PC-3 (cell line): Measurements from ENCODE around the gene LUZP1. TPM values are rescaled to one million over a fixed set of nuclear protein-coding genes. Genes with fewer than 3 reads are reported as not detected.
"Not testable (repeated sequence)": the region's sequence is repeated elsewhere in the genome, so short reads cannot be mapped to it uniquely, and the experiment has no call there.

Experiments used
- ATAC-seq: fragments of 200-7000 bp; cut with Tn5 transposase; 2 replicates; pipeline ENCODE4 v1.9.1; 2020; ENCODE audit warnings: mild to moderate bottlenecking, moderate library complexity
- BruUV-seq: library from RNA; stranded (reverse); fragments of 400-500 nt; replicated peaks from 2 replicates; lab custom pipeline; 2021; lab: Mats Ljungman, UMichigan
- CTCF ChIA-PET: fragments of 300-600 bp; sonication (Branson Sonifier 250); formaldehyde crosslinking; loops from one replicate; lab custom pipeline; 2022; ENCODE audit warnings: antibody characterized with exemption; lab: Charles Lee
- POLR2A ChIA-PET: fragments of 300-600 bp; sonication (Branson Sonifier 250); formaldehyde crosslinking; loops from one replicate; lab custom pipeline; 2022; ENCODE audit warnings: antibody characterized with exemption; ENCODE audit not compliant: unreplicated experiment; lab: Charles Lee
- DNase-seq: peaks from one replicate; pipeline ENCODE4 v3.0.0-alpha.2; 2015
- H2AFZ ChIP-seq: fragments of 300-600 bp; sonication (generic); 2 replicates; pipeline ENCODE4 v1.6.0; 2016; ENCODE audit warnings: antibody characterized with exemption, low read length
- H3F3A ChIP-seq: fragments of 300-600 bp; sonication (generic); one replicate; pipeline ENCODE4 v1.6.0; 2017; ENCODE audit warnings: antibody characterized with exemption, low read length, control low read depth, mild to moderate bottlenecking; ENCODE audit not compliant: unreplicated experiment
- H3K27ac ChIP-seq: fragments of 300-600 bp; sonication (generic); 2 replicates; pipeline ENCODE4 v1.5.1; 2016; ENCODE audit warnings: mild to moderate bottlenecking, low read length
- H3K27me3 ChIP-seq: fragments of 300-600 bp; sonication (generic); 2 replicates; pipeline ENCODE4 v1.6.1; 2016; ENCODE audit warnings: low read length, mixed read lengths
- H3K36me3 ChIP-seq: fragments of 300-600 bp; sonication (generic); 2 replicates; pipeline ENCODE4 v1.6.1; 2016; ENCODE audit warnings: low read depth, mixed run types, low read length, mixed read lengths
- H3K4me1 ChIP-seq: fragments of 300-600 bp; sonication (generic); 2 replicates; pipeline ENCODE4 v1.5.1; 2016; ENCODE audit warnings: low read length; ENCODE audit not compliant: insufficient read depth
- H3K4me2 ChIP-seq: fragments of 300-600 bp; sonication (generic); 2 replicates; pipeline ENCODE4 v1.6.0; 2016; ENCODE audit warnings: low read length
- H3K4me3 ChIP-seq: fragments of 300-600 bp; sonication (generic); 2 replicates; pipeline ENCODE4 v1.5.1; 2016; ENCODE audit warnings: mild to moderate bottlenecking, low read length, mixed read lengths
- H3K79me2 ChIP-seq: fragments of 300-600 bp; sonication (generic); 2 replicates; pipeline ENCODE4 v1.6.1; 2017; ENCODE audit warnings: low read length, mixed read lengths
- H3K9ac ChIP-seq: fragments of 300-600 bp; sonication (generic); 2 replicates; pipeline ENCODE4 v1.6.0; 2016; ENCODE audit warnings: mild to moderate bottlenecking, low read length
- H3K9me2 ChIP-seq: fragments of 300-600 bp; sonication (generic); replicated peaks from 2 replicates; pipeline ENCODE4 v1.6.1; 2016; ENCODE audit warnings: mixed run types, low read length, mixed read lengths
- H3K9me3 ChIP-seq: fragments of 300-600 bp; sonication (generic); 2 replicates; pipeline ENCODE4 v1.6.1; 2016; ENCODE audit warnings: low read length, mixed read lengths
- H4K20me1 ChIP-seq: fragments of 300-600 bp; sonication (generic); 2 replicates; pipeline ENCODE4 v1.6.1; 2016; ENCODE audit warnings: low read length, mixed read lengths
- EZH2 ChIP-seq: fragments of 300-600 bp; sonication (generic); IDR thresholded peaks from one replicate; pipeline ENCODE4 v1.6.1; 2017; ENCODE audit warnings: antibody characterized with exemption, mild to moderate bottlenecking, low read length; ENCODE audit not compliant: unreplicated experiment
- EZH2phosphoT487 ChIP-seq: fragments of 300-600 bp; sonication (generic); IDR thresholded peaks from 2 replicates; pipeline ENCODE4 v1.6.1; 2018; ENCODE audit warnings: mild to moderate bottlenecking, antibody characterized with exemption, low read length, borderline replicate concordance
- intact Hi-C: fragments of 100-400 bp; cut with micrococcal nuclease; formaldehyde crosslinking; loops from 2 replicates; pipeline ENCODE4 v1.9.0; 2023
- total RNA-seq: library from RNA; depleted of rRNA; stranded (reverse); fragments of >200 nt; gene quantifications from 2 replicates; pipeline ENCODE4 v1.2.3, GENCODE V29; 2014
- TF ChIP-seq, protein P1 (sequence below): fragments of 300-600 bp; sonication (generic); conservative IDR thresholded peaks from 2 replicates; pipeline ENCODE4 v1.5.1; 2017; ENCODE audit warnings: antibody characterized with exemption, low read depth, mild to moderate bottlenecking, low read length

Gene LUZP1
- total RNA-seq, 1 experiment from 2014 or later: 17.8 TPM

DNA sequence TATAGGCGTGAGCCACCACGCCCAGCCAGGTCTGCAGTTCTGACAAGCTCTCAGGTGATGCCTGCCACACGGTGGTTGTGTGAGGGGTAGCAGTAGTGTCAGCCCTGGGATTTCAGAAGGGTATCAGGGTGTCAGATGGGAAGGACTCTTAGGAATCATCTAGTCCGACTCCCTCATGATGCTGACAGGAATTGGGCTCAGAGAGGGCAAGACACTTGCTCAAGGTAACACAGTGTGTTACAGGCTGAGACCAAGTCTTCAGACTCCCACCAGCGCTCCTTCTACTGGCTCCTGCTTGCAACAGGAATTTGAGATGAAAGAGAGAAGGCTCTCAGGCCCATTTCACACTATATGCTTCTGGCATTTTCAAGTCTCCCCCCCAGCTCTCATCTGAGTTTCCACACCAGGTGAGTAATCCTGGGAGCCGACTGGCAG is 41.7 kb upstream of the LUZP1 start:
- H3K27me3 ChIP-seq: no peaks in the 10 kb centered on the region
- no peaks in the 10 kb centered on the region for H3K9me3 ChIP-seq
- CTCF ChIA-PET: no interaction called here
- H3K4me3 ChIP-seq: no peak overlapping the region
- H3K79me2 ChIP-seq: no peaks in the 10 kb centered on the region
- intact Hi-C loops: no loop called here
- H3K36me3 ChIP-seq: no peaks in the 10 kb centered on the region
- H4K20me1 ChIP-seq: no peaks in the 10 kb centered on the region
- H3K27ac ChIP-seq: no peak overlapping the region
- peaks cover 23% of the 10 kb centered on the region for H3K4me1 ChIP-seq
- no peak overlapping the region for H3K4me2 ChIP-seq
- no TSS peak for BruUV-seq
- H3K9me2 ChIP-seq: no peaks in the 10 kb centered on the region
- ATAC-seq (peak; percentile 66), DNase-seq (peak; percentile 52)
- H3F3A ChIP-seq: no peaks in the 10 kb centered on the region
- POLR2A ChIA-PET: no interaction called here
- no peak overlapping the region for H2AFZ ChIP-seq
- no peak for TF ChIP-seq EZH2
- TF ChIP-seq, protein P1, sequence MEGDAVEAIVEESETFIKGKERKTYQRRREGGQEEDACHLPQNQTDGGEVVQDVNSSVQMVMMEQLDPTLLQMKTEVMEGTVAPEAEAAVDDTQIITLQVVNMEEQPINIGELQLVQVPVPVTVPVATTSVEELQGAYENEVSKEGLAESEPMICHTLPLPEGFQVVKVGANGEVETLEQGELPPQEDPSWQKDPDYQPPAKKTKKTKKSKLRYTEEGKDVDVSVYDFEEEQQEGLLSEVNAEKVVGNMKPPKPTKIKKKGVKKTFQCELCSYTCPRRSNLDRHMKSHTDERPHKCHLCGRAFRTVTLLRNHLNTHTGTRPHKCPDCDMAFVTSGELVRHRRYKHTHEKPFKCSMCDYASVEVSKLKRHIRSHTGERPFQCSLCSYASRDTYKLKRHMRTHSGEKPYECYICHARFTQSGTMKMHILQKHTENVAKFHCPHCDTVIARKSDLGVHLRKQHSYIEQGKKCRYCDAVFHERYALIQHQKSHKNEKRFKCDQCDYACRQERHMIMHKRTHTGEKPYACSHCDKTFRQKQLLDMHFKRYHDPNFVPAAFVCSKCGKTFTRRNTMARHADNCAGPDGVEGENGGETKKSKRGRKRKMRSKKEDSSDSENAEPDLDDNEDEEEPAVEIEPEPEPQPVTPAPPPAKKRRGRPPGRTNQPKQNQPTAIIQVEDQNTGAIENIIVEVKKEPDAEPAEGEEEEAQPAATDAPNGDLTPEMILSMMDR: peak; percentile 58; the same call in 1 of the 2 replicates
- TF ChIP-seq EZH2phosphoT487: no peak
- H3K9ac ChIP-seq: no peak overlapping the region

DNA sequence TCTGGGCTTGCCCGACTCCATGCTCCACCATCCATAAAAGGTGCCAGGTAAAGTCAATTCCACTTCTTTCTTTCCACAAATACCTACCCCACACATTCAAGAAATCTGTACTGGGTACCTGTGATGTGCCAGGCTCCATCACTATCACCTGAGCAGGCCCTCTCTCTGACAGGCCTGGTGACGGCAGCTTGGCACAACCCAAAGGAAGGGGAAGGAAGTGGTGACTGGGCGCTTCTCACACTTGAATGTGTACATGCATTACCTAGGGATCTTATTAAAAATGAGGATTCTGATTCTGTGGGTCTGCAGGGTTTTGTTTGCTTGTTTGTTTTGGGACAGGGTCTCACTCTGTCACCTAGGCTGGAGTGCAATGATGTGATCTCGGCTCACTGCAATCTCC is 41.1 kb upstream of the LUZP1 start:
- H2AFZ ChIP-seq: no peak overlapping the region
- no peaks in the 10 kb centered on the region for H4K20me1 ChIP-seq
- no peaks in the 10 kb centered on the region for H3K9me2 ChIP-seq
- no peak overlapping the region for H3K4me3 ChIP-seq
- H3F3A ChIP-seq: no peaks in the 10 kb centered on the region
- ChIA-PET POLR2A (no interaction called here), CTCF (no interaction called here)
- DNase-seq (no peak), ATAC-seq (no peak)
- no peaks in the 10 kb centered on the region for H3K9me3 ChIP-seq
- no peaks in the 10 kb centered on the region for H3K79me2 ChIP-seq
- no peak overlapping the region for H3K27ac ChIP-seq
- no peaks in the 10 kb centered on the region for H3K36me3 ChIP-seq
- TF ChIP-seq EZH2phosphoT487 (no peak), EZH2 (no peak)
- TF ChIP-seq, protein P1: no peak
- no peak overlapping the region for H3K4me2 ChIP-seq
- H3K9ac ChIP-seq: no peak overlapping the region
- intact Hi-C loops: no loop called here
- no peaks in the 10 kb centered on the region for H3K27me3 ChIP-seq
- BruUV-seq: no TSS peak
- peaks cover 22% of the 10 kb centered on the region for H3K4me1 ChIP-seq

DNA sequence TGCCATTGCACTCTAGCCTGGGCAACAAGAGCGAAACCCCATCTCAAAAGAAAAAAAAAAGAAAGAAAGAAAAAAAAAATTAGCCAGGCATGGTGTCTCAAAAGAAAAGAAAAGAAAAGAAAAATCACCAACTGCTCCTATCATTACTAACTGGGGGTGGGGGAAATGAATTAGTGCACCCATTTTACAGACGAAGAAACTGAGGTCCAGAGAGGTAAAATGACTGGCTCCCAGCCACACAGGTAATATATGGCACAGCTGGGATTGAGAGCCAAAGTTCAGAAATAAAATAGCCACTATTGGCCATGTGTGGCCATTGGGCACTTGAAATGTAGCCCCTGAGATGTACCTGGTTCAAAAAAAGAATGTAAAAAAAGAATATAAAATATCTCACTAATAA is 39.9 kb upstream of the LUZP1 start:
- H4K20me1 ChIP-seq: no peaks in the 10 kb centered on the region
- H3K4me2 ChIP-seq: no peak overlapping the region
- no peaks in the 10 kb centered on the region for H3K36me3 ChIP-seq
- H3F3A ChIP-seq: no peaks in the 10 kb centered on the region
- TF ChIP-seq, protein P1: no peak
- no peak for TF ChIP-seq EZH2
- TF ChIP-seq EZH2phosphoT487: no peak
- ChIA-PET POLR2A (no interaction called here), CTCF (no interaction called here)
- ATAC-seq (no peak), DNase-seq (no peak)
- H3K9me3 ChIP-seq: no peaks in the 10 kb centered on the region
- H3K4me1 ChIP-seq: peaks cover 18% of the 10 kb centered on the region
- H3K4me3 ChIP-seq: no peak overlapping the region
- H3K79me2 ChIP-seq: no peaks in the 10 kb centered on the region
- no peak overlapping the region for H3K27ac ChIP-seq
- intact Hi-C loops: no loop called here
- H3K9ac ChIP-seq: no peak overlapping the region
- no TSS peak for BruUV-seq
- H3K9me2 ChIP-seq: no peaks in the 10 kb centered on the region
- H3K27me3 ChIP-seq: no peaks in the 10 kb centered on the region
- H2AFZ ChIP-seq: no peak overlapping the region

DNA sequence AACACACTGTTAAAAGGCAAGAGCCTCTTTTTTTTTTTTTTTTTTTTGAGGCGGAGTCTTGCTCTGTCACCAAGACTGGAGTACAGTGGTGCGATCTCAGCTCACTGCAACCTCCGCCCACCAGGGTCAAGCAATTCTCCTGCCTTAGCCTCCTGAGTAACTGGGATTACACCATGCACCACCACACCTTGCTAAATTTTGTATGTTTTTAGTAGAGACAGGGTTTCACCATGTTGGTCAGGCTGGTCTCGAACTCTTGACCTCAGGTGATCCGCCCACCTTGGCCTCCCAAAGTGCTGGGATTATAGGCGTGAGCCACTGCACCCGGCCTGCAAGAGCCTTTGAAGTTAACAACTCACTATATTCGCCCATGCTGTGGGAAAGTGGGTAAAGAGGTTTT is 39.1 kb upstream of the LUZP1 start:
- POLR2A ChIA-PET, H2AFZ ChIP-seq, BruUV-seq, H3K9ac ChIP-seq, intact Hi-C loops, H3K9me2 ChIP-seq, DNase-seq, H3K79me2 ChIP-seq, H3K4me3 ChIP-seq, H3F3A ChIP-seq, H4K20me1 ChIP-seq, CTCF ChIA-PET, H3K27ac ChIP-seq, H3K4me2 ChIP-seq, H3K36me3 ChIP-seq, H3K9me3 ChIP-seq, ATAC-seq, H3K27me3 ChIP-seq: not testable (repeated sequence)
- H3K4me1 ChIP-seq: peaks cover 20% of the 10 kb centered on the region
